GM23248 (cell line): Measurements from ENCODE around the gene UBE2E3.

Source experiments
- EZH2 ChIP-seq: fragments of 200-600 bp; sonication (generic); IDR thresholded peaks from 2 replicates; pipeline ENCODE4 v1.6.1; 2018; ENCODE audit warnings: antibody characterized with exemption, mild to moderate bottlenecking; ENCODE audit not compliant: insufficient read depth, poor library complexity, severe bottlenecking
- EZH2phosphoT487 ChIP-seq: fragments of 200-600 bp; sonication (generic); IDR thresholded peaks from 2 replicates; pipeline ENCODE4 v1.6.1; 2018; ENCODE audit warnings: antibody characterized with exemption, moderate library complexity, mild to moderate bottlenecking, low read depth; ENCODE audit not compliant: insufficient read depth

DNA sequence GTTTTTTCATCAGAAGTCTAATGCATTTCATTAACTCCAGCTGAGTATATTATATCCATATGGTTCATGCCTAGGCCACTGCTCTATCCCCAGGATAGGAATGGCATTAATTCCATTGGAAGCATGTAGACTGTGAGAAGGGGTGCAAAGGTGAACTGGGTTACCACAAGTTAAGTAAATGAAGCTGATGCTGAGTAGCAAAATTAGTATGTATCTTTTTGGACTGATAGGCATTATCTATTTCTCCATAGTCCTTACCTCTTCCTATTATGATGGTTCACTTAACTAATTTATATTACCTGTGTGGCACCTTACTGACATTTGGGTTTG is 24.9 kb downstream of the UBE2E3 start:
- TF ChIP-seq EZH2phosphoT487 (no peak), EZH2 (no peak)
